ENCODE data around the gene TAF6.

TAF6 gene

GRCh38 chr7:100081535-100082102 is 37.5 kb downstream of the TAF6 start, which contains the start of gene ZNF3:
TSS of gene ZNF3 (minus strand) at chr7:100081723. CDS start at chr7:100077357, 4,366 bp downstream.
- peak; percentile 99 for TF ChIP-seq CTCF (conservative IDR thresholded peaks at IDR 0.05)
- H3K27ac ChIP-seq: peak within 1 kb of the TSS; percentile 98

GRCh38 chr7:100080907-100081534 is 38.1 kb downstream of the TAF6 start:
- peak overlapping the region; percentile 98 for H3K27ac ChIP-seq
- TF ChIP-seq CTCF (conservative IDR thresholded peaks at IDR 0.05): no peak

- no peak for TF ChIP-seq CTCF (conservative IDR thresholded peaks at IDR 0.05)
- H3K27ac ChIP-seq: peak overlapping the region; percentile 98; the same call in 1 of the 2 replicates
Observed at GRCh38 chr7:100079024-100079560, 40.1 kb downstream of the TAF6 start.

GRCh38 chr7:100077205-100077604 is 42.0 kb downstream of the TAF6 start:
- TF ChIP-seq CTCF (conservative IDR thresholded peaks at IDR 0.05): no peak
- H3K27ac ChIP-seq: no peak overlapping the region

- TF ChIP-seq CTCF (conservative IDR thresholded peaks at IDR 0.05): no peak
- H3K27ac ChIP-seq: no peak overlapping the region
Observed at GRCh38 chr7:100075418-100075817, 43.7 kb downstream of the TAF6 start.

- no peak overlapping the region for H3K27ac ChIP-seq
- no peak for TF ChIP-seq CTCF (conservative IDR thresholded peaks at IDR 0.05)
Observed at GRCh38 chr7:100074841-100075240, 44.3 kb downstream of the TAF6 start.

GRCh38 chr7:100072462-100072861 is 46.7 kb downstream of the TAF6 start:
- TF ChIP-seq CTCF (conservative IDR thresholded peaks at IDR 0.05): no peak
- no peak overlapping the region for H3K27ac ChIP-seq

Measured in VCaP (cell line).